Measurements from ENCODE around the gene CALHM5.
A peak's percentile ranks its signal among the peaks of the same experiment; 100 is the strongest.

CALHM5 gene

GRCh38 chr6:116568821-116569755 lies 57.6 kb downstream of the CALHM5 start:
- TF ChIP-seq CTCF (IDR thresholded peaks at IDR 0.05; ENCODE audit: low read length) (no peak), EZH2 (optimal IDR thresholded peaks at IDR 0.05; ENCODE audit: low read depth, low read length) (no peak), EZH2phosphoT487 (IDR thresholded peaks at IDR 0.05; ENCODE audit: low read length) (no peak)
- Histone ChIP-seq H3K9me2 (replicated peaks; ENCODE audit: insufficient read depth, low read length) (no peaks in the 10 kb centered on the region), H4K20me1 (ENCODE audit: insufficient read depth, low read length) (no peaks in the 10 kb centered on the region), H3K9ac (ENCODE audit: low read length) (no peak overlapping the region), H3K4me1 (ENCODE audit: low read length) (peaks cover 13% of the 10 kb centered on the region), H3K27ac (ENCODE audit: low read length) (no peak overlapping the region), H3K79me2 (ENCODE audit: low read length) (peaks cover 37% of the 10 kb centered on the region), H3K4me3 (ENCODE audit: low read length) (no peak overlapping the region), H3F3A (ENCODE audit: insufficient read depth, low read length) (peaks cover 8% of the 10 kb centered on the region), H3K36me3 (replicated peaks; ENCODE audit: insufficient read depth, low read length) (no peaks in the 10 kb centered on the region), H3K27me3 (replicated peaks; ENCODE audit: insufficient read depth, low read length) (no peaks in the 10 kb centered on the region), H2AFZ (ENCODE audit: low read length) (no peak overlapping the region), H3K9me3 (replicated peaks; ENCODE audit: insufficient read depth, low read length) (no peaks in the 10 kb centered on the region), H3K4me2 (ENCODE audit: low read depth, low read length) (no peak overlapping the region)
- no peak for DNase-seq

GRCh38 chr6:116570856-116571682 lies 59.6 kb downstream of the CALHM5 start, which contains the start of gene RWDD1:
Gene RWDD1, plus strand, starts transcription at chr6:116571504. Its CDS starts 79 bp downstream, at chr6:116571583.
- Histone ChIP-seq H3K9me2 (replicated peaks; ENCODE audit: insufficient read depth, low read length) (no peaks in the 10 kb centered on the region), H4K20me1 (ENCODE audit: insufficient read depth, low read length) (no peaks in the 10 kb centered on the region), H3K4me3 (ENCODE audit: low read length) (peak within 1 kb of the TSS; percentile 97), H3K9ac (ENCODE audit: low read length) (peak within 1 kb of the TSS; percentile 92), H3K27ac (ENCODE audit: low read length) (peak within 1 kb of the TSS; percentile 86), H3K36me3 (replicated peaks; ENCODE audit: insufficient read depth, low read length) (no peaks in the 10 kb centered on the region), H2AFZ (ENCODE audit: low read length) (peak within 1 kb of the TSS; percentile 89), H3F3A (ENCODE audit: insufficient read depth, low read length) (peaks cover 8% of the 10 kb centered on the region), H3K79me2 (ENCODE audit: low read length) (peaks cover 56% of the 10 kb centered on the region), H3K9me3 (replicated peaks; ENCODE audit: insufficient read depth, low read length) (no peaks in the 10 kb centered on the region), H3K4me2 (ENCODE audit: low read depth, low read length) (peak within 1 kb of the TSS; percentile 80), H3K27me3 (replicated peaks; ENCODE audit: insufficient read depth, low read length) (no peaks in the 10 kb centered on the region), H3K4me1 (ENCODE audit: low read length) (peaks cover 13% of the 10 kb centered on the region)
- TF ChIP-seq EZH2phosphoT487 (IDR thresholded peaks at IDR 0.05; ENCODE audit: low read length) (no peak), CTCF (IDR thresholded peaks at IDR 0.05; ENCODE audit: low read length) (no peak; the same call in 1 of the 2 replicates), EZH2 (optimal IDR thresholded peaks at IDR 0.05; ENCODE audit: low read depth, low read length) (no peak)
- peak; percentile 98 for DNase-seq

- Histone ChIP-seq H2AFZ (ENCODE audit: low read length) (peak overlapping the region; percentile 89), H3K79me2 (ENCODE audit: low read length) (peaks cover 62% of the 10 kb centered on the region), H3F3A (ENCODE audit: insufficient read depth, low read length) (peaks cover 8% of the 10 kb centered on the region), H3K27me3 (replicated peaks; ENCODE audit: insufficient read depth, low read length) (no peaks in the 10 kb centered on the region), H3K4me3 (ENCODE audit: low read length) (peak overlapping the region; percentile 97), H3K36me3 (replicated peaks; ENCODE audit: insufficient read depth, low read length) (no peaks in the 10 kb centered on the region), H3K9me3 (replicated peaks; ENCODE audit: insufficient read depth, low read length) (no peaks in the 10 kb centered on the region), H3K27ac (ENCODE audit: low read length) (peak overlapping the region; percentile 86), H3K4me2 (ENCODE audit: low read depth, low read length) (peak overlapping the region; percentile 70), H4K20me1 (ENCODE audit: insufficient read depth, low read length) (no peaks in the 10 kb centered on the region), H3K9ac (ENCODE audit: low read length) (peak overlapping the region; percentile 92), H3K4me1 (ENCODE audit: low read length) (peaks cover 13% of the 10 kb centered on the region), H3K9me2 (replicated peaks; ENCODE audit: insufficient read depth, low read length) (no peaks in the 10 kb centered on the region)
- no peak for DNase-seq
- TF ChIP-seq EZH2 (optimal IDR thresholded peaks at IDR 0.05; ENCODE audit: low read depth, low read length) (no peak), CTCF (IDR thresholded peaks at IDR 0.05; ENCODE audit: low read length) (no peak), EZH2phosphoT487 (IDR thresholded peaks at IDR 0.05; ENCODE audit: low read length) (no peak)
These were observed 60.2 kb downstream of the CALHM5 start for GRCh38 chr6:116571683-116572000.
